ENCODE results near the gene TNFRSF4. TPM values are rescaled to one million over a fixed set of nuclear protein-coding genes. Genes with fewer than 3 reads are reported as not detected.

The TNFRSF4 gene
- total RNA-seq, 1 donor from 2014 or later: 0.19 TPM

DNA sequence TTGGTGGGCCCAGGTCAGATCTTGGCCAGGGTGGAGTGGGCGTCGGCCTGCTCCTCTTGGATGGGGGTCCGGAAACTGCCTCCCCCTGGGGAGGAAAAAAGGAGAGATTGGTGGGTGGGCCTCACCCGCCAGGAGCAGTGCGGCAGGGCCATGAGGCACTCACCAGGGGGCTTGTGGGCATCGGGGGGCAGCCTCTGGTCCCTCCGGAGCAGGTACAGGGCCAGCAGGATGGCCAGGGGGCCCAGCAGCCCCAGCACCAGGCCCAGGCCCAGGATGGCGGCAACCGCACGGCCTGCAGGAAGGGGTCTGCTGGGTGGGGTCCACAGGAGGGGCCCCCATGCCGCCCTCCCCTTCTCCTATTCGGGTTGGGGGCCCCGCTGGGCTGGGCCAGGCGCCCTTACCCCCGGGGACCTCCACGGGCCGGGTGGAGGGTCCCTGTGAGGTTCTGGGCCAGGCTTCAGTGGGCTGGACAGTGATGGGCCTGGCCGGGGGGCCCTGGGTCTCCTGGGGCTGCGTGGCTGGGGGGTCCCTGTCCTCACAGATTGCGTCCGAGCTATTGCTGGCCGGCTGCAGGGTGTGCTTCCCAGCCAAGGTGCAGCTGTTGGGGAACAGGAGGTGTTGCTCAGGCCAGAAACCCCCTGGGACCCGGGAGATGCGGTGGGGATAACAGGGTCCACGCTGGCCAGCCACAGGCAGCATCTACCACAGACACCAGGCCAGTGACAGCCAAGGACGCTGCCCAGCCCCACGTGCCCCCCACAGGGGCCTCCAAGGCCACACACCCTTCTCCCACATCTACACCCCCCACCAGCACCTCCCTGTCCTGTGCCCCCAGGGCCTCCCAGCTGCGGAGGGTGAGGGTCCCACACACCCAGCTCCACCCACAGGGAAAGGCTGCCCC, 2.2 kb downstream of the TNFRSF4 start:
- no peak for DNase-seq (ENCODE audit: extremely low spot score, unreplicated experiment)
- Mint-ChIP-seq H3K9me3 (ENCODE audit: unreplicated experiment) (no peaks in the 10 kb centered on the region), H3K27ac (ENCODE audit: unreplicated experiment) (no peak overlapping the region), H3K27me3 (ENCODE audit: unreplicated experiment) (no peaks in the 10 kb centered on the region), H3K36me3 (ENCODE audit: unreplicated experiment) (peaks cover 3% of the 10 kb centered on the region), H3K4me3 (ENCODE audit: unreplicated experiment) (no peak overlapping the region), H3K4me1 (ENCODE audit: unreplicated experiment) (peaks cover 36% of the 10 kb centered on the region)
- TF ChIP-seq, protein P1, sequence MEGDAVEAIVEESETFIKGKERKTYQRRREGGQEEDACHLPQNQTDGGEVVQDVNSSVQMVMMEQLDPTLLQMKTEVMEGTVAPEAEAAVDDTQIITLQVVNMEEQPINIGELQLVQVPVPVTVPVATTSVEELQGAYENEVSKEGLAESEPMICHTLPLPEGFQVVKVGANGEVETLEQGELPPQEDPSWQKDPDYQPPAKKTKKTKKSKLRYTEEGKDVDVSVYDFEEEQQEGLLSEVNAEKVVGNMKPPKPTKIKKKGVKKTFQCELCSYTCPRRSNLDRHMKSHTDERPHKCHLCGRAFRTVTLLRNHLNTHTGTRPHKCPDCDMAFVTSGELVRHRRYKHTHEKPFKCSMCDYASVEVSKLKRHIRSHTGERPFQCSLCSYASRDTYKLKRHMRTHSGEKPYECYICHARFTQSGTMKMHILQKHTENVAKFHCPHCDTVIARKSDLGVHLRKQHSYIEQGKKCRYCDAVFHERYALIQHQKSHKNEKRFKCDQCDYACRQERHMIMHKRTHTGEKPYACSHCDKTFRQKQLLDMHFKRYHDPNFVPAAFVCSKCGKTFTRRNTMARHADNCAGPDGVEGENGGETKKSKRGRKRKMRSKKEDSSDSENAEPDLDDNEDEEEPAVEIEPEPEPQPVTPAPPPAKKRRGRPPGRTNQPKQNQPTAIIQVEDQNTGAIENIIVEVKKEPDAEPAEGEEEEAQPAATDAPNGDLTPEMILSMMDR (IDR thresholded peaks at IDR 0.05): no peak

DNA sequence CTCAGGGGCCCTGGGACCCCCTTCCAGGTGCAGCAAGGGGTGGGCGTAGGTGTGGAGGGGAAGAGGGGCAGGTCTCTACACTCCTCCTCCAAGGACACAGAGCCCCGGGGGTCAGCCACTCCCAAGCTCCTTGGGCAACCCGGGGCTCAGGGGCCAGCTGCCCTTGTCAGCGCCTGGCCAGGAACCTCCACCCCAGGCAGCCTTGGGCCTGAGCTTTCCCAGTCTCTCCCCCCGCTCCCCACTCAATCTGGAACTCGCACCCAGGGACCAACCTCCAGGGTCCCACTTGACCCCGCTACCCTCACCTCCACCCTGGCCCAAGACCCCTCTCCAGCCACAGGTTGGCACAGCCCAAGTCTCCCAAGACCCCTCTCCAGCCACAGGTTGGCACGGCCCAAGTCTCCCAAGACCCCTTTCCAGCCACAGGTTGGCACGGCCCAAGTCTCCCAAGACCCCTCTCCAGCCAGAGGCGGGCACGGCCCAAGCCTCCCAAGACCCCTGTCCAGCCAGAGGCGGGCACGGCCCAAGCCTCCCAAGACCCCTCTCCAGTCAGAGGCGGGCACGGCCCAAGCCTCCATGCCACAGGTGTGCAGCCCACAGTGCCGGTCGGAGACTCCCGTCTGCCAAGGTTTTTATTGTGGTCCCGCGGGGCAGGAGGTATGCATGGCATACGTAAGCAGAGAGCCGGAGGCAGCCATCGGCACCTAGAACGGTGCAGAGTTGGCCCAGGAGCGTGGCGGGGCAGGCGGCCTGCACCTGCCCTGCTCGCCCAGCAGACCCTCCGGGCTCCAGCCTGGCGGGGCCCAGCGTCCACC, 3.0 kb downstream of the TNFRSF4 start:
- Mint-ChIP-seq H3K36me3 (ENCODE audit: unreplicated experiment) (no peaks in the 10 kb centered on the region), H3K4me1 (ENCODE audit: unreplicated experiment) (peaks cover 32% of the 10 kb centered on the region), H3K9me3 (ENCODE audit: unreplicated experiment) (no peaks in the 10 kb centered on the region), H3K4me3 (ENCODE audit: unreplicated experiment) (no peak overlapping the region), H3K27ac (ENCODE audit: unreplicated experiment) (no peak overlapping the region), H3K27me3 (ENCODE audit: unreplicated experiment) (no peaks in the 10 kb centered on the region)
- no peak for DNase-seq (ENCODE audit: extremely low spot score, unreplicated experiment)
- TF ChIP-seq, protein P1 (IDR thresholded peaks at IDR 0.05): no peak

DNA sequence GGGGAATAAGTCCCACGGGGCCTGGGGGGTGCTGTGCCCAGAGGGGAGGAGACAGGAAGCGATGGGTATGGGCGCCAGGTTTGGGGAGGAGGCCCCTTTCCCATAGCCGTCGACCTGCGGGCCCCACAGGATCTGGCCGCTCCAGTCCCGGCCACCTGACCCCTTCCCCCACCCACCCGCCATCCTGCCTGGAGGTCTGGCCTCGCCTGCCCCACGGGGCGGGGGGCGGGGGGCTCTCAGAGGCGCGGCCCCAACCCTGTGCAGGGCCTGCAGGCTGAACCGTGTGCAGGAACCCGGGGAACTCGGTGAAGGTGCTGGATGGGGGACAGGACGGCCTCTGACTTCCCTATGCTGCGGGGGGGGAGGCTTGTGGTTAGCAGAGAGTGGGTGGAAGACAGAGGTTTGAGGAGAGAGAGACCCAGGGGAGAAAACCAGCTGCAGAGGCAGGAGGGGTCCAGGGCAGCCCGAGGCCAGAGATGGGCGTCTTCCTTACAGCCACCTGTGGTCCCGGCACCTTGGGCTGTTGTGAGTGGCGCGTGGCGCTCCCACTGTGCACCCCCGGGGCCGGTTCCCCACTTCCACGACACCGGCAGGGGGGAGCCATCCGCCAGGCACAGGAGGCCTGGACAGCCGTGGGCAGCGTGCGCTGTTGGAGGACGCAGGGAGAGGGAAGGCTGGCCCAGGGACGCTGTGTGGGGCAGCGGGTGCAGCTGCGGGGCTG, 5.1 kb downstream of the TNFRSF4 start:
- Mint-ChIP-seq H3K27me3 (ENCODE audit: unreplicated experiment) (no peaks in the 10 kb centered on the region), H3K9me3 (ENCODE audit: unreplicated experiment) (no peaks in the 10 kb centered on the region), H3K4me3 (ENCODE audit: unreplicated experiment) (no peak overlapping the region), H3K27ac (ENCODE audit: unreplicated experiment) (no peak overlapping the region), H3K36me3 (ENCODE audit: unreplicated experiment) (no peaks in the 10 kb centered on the region), H3K4me1 (ENCODE audit: unreplicated experiment) (peaks cover 20% of the 10 kb centered on the region)
- no peak for DNase-seq (ENCODE audit: extremely low spot score, unreplicated experiment)
- TF ChIP-seq, protein P1 (IDR thresholded peaks at IDR 0.05): no peak

DNA sequence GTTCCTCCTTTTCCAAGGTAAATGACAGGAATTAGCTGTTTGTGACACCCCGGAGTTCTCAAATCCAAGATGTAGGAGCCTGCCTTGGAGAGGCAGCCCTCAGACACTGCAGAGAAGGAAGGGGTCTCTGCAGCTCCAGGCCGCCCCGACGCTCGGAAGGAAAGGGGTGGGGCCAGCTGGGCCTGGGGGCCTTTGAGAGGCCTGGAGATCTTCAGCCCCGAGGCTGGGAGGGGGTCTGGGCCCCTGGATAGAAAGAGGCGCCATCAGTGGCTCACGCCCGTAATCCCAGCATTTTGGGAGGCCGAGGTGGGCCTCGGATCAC, 6.4 kb downstream of the TNFRSF4 start:
- Mint-ChIP-seq H3K4me3 (ENCODE audit: unreplicated experiment) (no peak overlapping the region), H3K27me3 (ENCODE audit: unreplicated experiment) (no peaks in the 10 kb centered on the region), H3K4me1 (ENCODE audit: unreplicated experiment) (peaks cover 20% of the 10 kb centered on the region), H3K9me3 (ENCODE audit: unreplicated experiment) (no peaks in the 10 kb centered on the region), H3K36me3 (ENCODE audit: unreplicated experiment) (no peaks in the 10 kb centered on the region), H3K27ac (ENCODE audit: unreplicated experiment) (no peak overlapping the region)
- DNase-seq (ENCODE audit: extremely low spot score, unreplicated experiment): no peak
- TF ChIP-seq, protein P1 (IDR thresholded peaks at IDR 0.05): no peak

Data from osteocyte (in vitro differentiated cells).